BLaER1 treated with 17β-estradiol and CSF1 and Interleukin-3, amounts not matched to agents 10 nM and 100 nM (cell line): Measurements from ENCODE around the gene S100A12.

Source experiments
- H3K27ac ChIP-seq, 11 experiments: shearing (Covaris generic); formaldehyde crosslinking; 2 replicates each; pipeline ENCODE4 v1.8.1; 2022
- H3K27me3 ChIP-seq, 11 experiments: shearing (Covaris generic); formaldehyde crosslinking; 2 replicates each; pipeline ENCODE4 v1.8.1; 2022
- H3K36me3 ChIP-seq, 11 experiments: shearing (Covaris generic); formaldehyde crosslinking; 2 replicates each; pipeline ENCODE4 v1.8.1; 2022
- H3K4me1 ChIP-seq, 10 experiments: shearing (Covaris generic); formaldehyde crosslinking; 2 replicates each; pipeline ENCODE4 v1.8.1; 2022
- H3K4me2 ChIP-seq, 11 experiments: shearing (Covaris generic); formaldehyde crosslinking; 2 replicates each; pipeline ENCODE4 v1.8.1; 2022
- H3K4me3 ChIP-seq, 10 experiments: shearing (Covaris generic); formaldehyde crosslinking; 2 replicates each; pipeline ENCODE4 v1.8.1; 2022
- H3K9ac ChIP-seq, 11 experiments: shearing (Covaris generic); formaldehyde crosslinking; 2 replicates each; pipeline ENCODE4 v1.8.1; 2022
- H3K9me3 ChIP-seq, 11 experiments: shearing (Covaris generic); formaldehyde crosslinking; replicated peaks in 1 of 11; 2 replicates each; pipeline ENCODE4 v1.8.1; 2022
- H4K20me1 ChIP-seq, 11 experiments: shearing (Covaris generic); formaldehyde crosslinking; 2 replicates each; pipeline ENCODE4 v1.8.1; 2022
- Cebpa-rat ChIP-seq, 11 experiments: shearing (Covaris generic); IDR thresholded peaks; 2 replicates each; pipeline ENCODE4 v1.8.1; 2022

S100A12 gene

DNA sequence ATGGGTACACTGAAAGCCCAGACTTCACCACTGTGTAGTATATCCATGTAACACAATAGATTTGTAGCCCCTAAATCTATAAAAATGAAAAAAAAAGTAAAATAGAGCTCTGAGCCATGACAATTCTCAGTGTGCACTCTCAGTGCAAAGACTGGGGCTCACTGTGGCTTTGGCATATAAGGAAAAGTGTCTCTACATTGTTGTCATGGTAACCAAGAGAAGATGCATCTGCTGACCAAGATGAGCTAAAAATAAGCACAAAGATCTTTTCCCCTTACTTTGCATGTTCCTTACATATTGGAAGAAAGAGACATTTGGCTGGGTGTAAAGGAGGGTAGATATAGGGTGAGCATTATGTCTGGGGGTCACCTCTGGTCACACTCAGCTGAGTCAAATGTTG, 38.8 kb downstream of the S100A12 start:
- no peak for TF ChIP-seq Cebpa-rat (IDR thresholded peaks at IDR 0.05)
- Histone ChIP-seq H3K36me3 (no peaks in the 10 kb centered on the region), H4K20me1 (no peaks in the 10 kb centered on the region), H3K4me3 (no peak overlapping the region), H3K27ac (no peak overlapping the region), H3K27me3 (no peaks in the 10 kb centered on the region), H3K9ac (no peak overlapping the region), H3K4me2 (peak overlapping the region in 2 of 11 experiments; percentile 9 to 27; a peak in 1 of 22 replicates), H3K4me1 (peaks cover 26 to 43% (median 29%) of the 10 kb centered on the region in 10 experiments), H3K9me3 (peaks cover 11 to 41% (median 28%) of the 10 kb centered on the region in 11 experiments)

DNA sequence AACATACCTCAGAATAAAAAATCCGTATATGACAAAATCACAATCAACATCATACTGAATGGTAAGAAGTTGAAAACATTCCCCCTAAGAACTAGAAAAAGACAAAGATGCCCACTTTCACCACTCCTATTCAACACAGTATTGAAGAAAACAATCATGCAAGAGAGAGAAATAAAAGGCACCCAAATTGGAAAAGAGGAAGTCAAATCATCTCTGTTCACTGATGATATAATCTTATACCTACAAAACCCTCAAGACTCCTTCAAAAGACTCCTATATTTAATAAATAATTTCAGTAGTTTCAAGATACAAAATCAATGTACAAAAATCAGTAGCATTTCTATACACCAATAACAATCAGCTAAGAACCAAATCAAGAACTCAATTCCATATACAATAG, 41.5 kb downstream of the S100A12 start:
- H3K9me3 ChIP-seq = peaks cover 26 to 55% (median 49%) of the 10 kb centered on the region in 11 experiments
- H3K4me1 ChIP-seq = peaks cover 19 to 38% (median 24%) of the 10 kb centered on the region in 10 experiments
- no peak overlapping the region for H3K9ac ChIP-seq
- H3K36me3 ChIP-seq = no peaks in the 10 kb centered on the region
- H4K20me1 ChIP-seq = no peaks in the 10 kb centered on the region
- no peak overlapping the region for H3K27ac ChIP-seq
- no peaks in the 10 kb centered on the region for H3K27me3 ChIP-seq
- no peak overlapping the region for H3K4me2 ChIP-seq
- TF ChIP-seq Cebpa-rat (IDR thresholded peaks at IDR 0.05) = no peak
- H3K4me3 ChIP-seq = no peak overlapping the region

GRCh38 chr1:153324912-153325311, 50.5 kb downstream of the S100A12 start:
- Histone ChIP-seq H3K9ac (no peak overlapping the region), H3K27me3 (no peaks in the 10 kb centered on the region), H4K20me1 (no peaks in the 10 kb centered on the region), H3K4me1 (peaks cover 5 to 29% (median 15%) of the 10 kb centered on the region in 10 experiments), H3K9me3 (peaks cover 48 to 75% (median 64%) of the 10 kb centered on the region in 11 experiments), H3K4me3 (no peak overlapping the region), H3K27ac (no peak overlapping the region), H3K36me3 (peaks cover 0 to 5% (median 0%) of the 10 kb centered on the region in 11 experiments; a peak in 2 of 22 replicates), H3K4me2 (peak overlapping the region in 6 of 11 experiments; percentile 28 to 49 (median 46); a peak in 10 of 22 replicates)
- no peak for TF ChIP-seq Cebpa-rat (IDR thresholded peaks at IDR 0.05)
